Hepatocyte (in vitro differentiated cells): ENCODE measurements around the gene STN1. TPM values are rescaled to one million over a fixed set of nuclear protein-coding genes. Genes with fewer than 3 reads are reported as not detected.

Experiments used
- DNase-seq: peaks from one replicate; pipeline ENCODE4 v3.0.0-alpha.2; 2016; ENCODE audit warnings: low spot score
- H2AFZ ChIP-seq: fragments of 200-600 bp; sonication (generic); 2 replicates; pipeline ENCODE4 v1.6.0; 2016; ENCODE audit warnings: antibody characterized with exemption, mild to moderate bottlenecking
- H3K27ac ChIP-seq: fragments of 200-600 bp; sonication (generic); 2 replicates; pipeline ENCODE4 v1.5.1; 2016; ENCODE audit warnings: mild to moderate bottlenecking
- H3K27me3 ChIP-seq: fragments of 200-600 bp; sonication (generic); 2 replicates; pipeline ENCODE4 v1.6.1; 2016
- H3K36me3 ChIP-seq: fragments of 200-600 bp; sonication (generic); replicated peaks from 2 replicates; pipeline ENCODE4 v1.5.1; 2016; ENCODE audit warnings: low read depth; ENCODE audit not compliant: insufficient read depth
- H3K4me1 ChIP-seq: fragments of 200-600 bp; sonication (generic); 2 replicates; pipeline ENCODE4 v1.5.1; 2016; ENCODE audit warnings: mild to moderate bottlenecking, moderate library complexity; ENCODE audit not compliant: insufficient read depth
- H3K4me2 ChIP-seq: fragments of 200-600 bp; sonication (generic); 2 replicates; pipeline ENCODE4 v1.6.0; 2016
- H3K4me3 ChIP-seq: fragments of 200-600 bp; sonication (generic); 2 replicates; pipeline ENCODE4 v1.5.1; 2016; ENCODE audit warnings: mild to moderate bottlenecking
- H3K79me2 ChIP-seq: fragments of 200-600 bp; sonication (generic); 2 replicates; pipeline ENCODE4 v1.6.0; 2017; ENCODE audit warnings: mild to moderate bottlenecking
- H3K9me2 ChIP-seq: fragments of 200-600 bp; sonication (generic); replicated peaks from 2 replicates; pipeline ENCODE4 v1.6.0; 2017; ENCODE audit warnings: mild to moderate bottlenecking; ENCODE audit not compliant: insufficient read depth
- H3K9me3 ChIP-seq: fragments of 200-600 bp; sonication (generic); 2 replicates; pipeline ENCODE4 v1.5.1; 2016; ENCODE audit warnings: low read depth, mild to moderate bottlenecking
- H4K20me1 ChIP-seq: fragments of 200-600 bp; sonication (generic); 2 replicates; pipeline ENCODE4 v1.6.0; 2016; ENCODE audit warnings: mild to moderate bottlenecking; ENCODE audit not compliant: insufficient read depth, poor library complexity, severe bottlenecking
- EZH2 ChIP-seq: fragments of 200-600 bp; sonication (generic); IDR thresholded peaks from 2 replicates; pipeline ENCODE4 v1.6.1; 2016; ENCODE audit warnings: antibody characterized with exemption, mild to moderate bottlenecking, borderline replicate concordance
- EZH2phosphoT487 ChIP-seq: fragments of 200-600 bp; sonication (generic); IDR thresholded peaks from one replicate; pipeline ENCODE4 v1.6.1; 2018; ENCODE audit warnings: antibody characterized with exemption, mild to moderate bottlenecking, low read depth, moderate library complexity; ENCODE audit not compliant: unreplicated experiment, severe bottlenecking
- WGBS: methylation state at CpG from one replicate; pipeline ENCODE4 v1.1.6; 2016; ENCODE audit warnings: low lambda C conversion rate; ENCODE audit errors: missing lambda C conversion rate; 5-methylcytosine and 5-hydroxymethylcytosine counted together
- polyA plus RNA-seq: library from polyadenylated mRNA; unstranded; fragments of >200 nt; fragmentation: Nextera tagmentation; extraction: Ambion mirVana; gene quantifications from 2 replicates; pipeline ENCODE4 v1.2.1, GENCODE V29; 2016
- total RNA-seq: library from RNA; depleted of rRNA; stranded (reverse); fragments of >200 nt; gene quantifications from 2 replicates; pipeline ENCODE4 v1.2.3, GENCODE V29; 2014
- TF ChIP-seq, protein P1 (sequence below): fragments of 200-600 bp; sonication (generic); IDR thresholded peaks from 2 replicates; pipeline ENCODE4 v1.5.1; 2016; ENCODE audit warnings: antibody characterized with exemption, mild to moderate bottlenecking; ENCODE audit not compliant: poor library complexity

Gene STN1
- total and polyA plus RNA-seq, 2 experiments from 2014 or later: 20.1 to 20.2 TPM

DNA sequence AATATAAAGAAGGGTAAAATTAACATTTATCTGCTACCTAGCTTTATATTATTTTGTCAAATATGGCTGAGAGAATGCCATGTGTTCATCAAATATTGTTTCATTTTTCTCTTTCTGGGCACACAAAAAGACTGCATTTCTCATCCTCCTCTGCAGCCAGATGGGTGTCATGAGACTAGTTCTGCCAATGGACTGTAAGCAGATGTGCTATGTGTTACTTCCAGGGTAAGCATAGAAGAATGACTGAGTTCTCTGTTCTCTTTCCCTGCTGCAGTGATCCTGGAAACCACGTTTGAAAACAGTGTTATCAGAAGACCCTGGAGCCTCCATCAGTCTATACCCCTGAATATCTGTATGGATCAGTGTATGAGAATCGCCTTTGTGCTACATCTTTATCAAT lies 24.9 kb upstream of the STN1 start:
- Histone ChIP-seq H3K9me3 (no peaks in the 10 kb centered on the region), H3K27ac (no peak overlapping the region), H4K20me1 (no peaks in the 10 kb centered on the region), H3K4me2 (no peak overlapping the region), H3K9me2 (peaks cover 4% of the 10 kb centered on the region), H3K4me1 (no peaks in the 10 kb centered on the region), H2AFZ (no peak overlapping the region), H3K4me3 (no peak overlapping the region), H3K79me2 (no peaks in the 10 kb centered on the region), H3K36me3 (no peaks in the 10 kb centered on the region), H3K27me3 (no peaks in the 10 kb centered on the region)
- TF ChIP-seq, protein P1, sequence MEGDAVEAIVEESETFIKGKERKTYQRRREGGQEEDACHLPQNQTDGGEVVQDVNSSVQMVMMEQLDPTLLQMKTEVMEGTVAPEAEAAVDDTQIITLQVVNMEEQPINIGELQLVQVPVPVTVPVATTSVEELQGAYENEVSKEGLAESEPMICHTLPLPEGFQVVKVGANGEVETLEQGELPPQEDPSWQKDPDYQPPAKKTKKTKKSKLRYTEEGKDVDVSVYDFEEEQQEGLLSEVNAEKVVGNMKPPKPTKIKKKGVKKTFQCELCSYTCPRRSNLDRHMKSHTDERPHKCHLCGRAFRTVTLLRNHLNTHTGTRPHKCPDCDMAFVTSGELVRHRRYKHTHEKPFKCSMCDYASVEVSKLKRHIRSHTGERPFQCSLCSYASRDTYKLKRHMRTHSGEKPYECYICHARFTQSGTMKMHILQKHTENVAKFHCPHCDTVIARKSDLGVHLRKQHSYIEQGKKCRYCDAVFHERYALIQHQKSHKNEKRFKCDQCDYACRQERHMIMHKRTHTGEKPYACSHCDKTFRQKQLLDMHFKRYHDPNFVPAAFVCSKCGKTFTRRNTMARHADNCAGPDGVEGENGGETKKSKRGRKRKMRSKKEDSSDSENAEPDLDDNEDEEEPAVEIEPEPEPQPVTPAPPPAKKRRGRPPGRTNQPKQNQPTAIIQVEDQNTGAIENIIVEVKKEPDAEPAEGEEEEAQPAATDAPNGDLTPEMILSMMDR: no peak
- TF ChIP-seq EZH2phosphoT487: no peak
- TF ChIP-seq EZH2: no peak
- 60% methylated on average over 2 of the region's 2 CpGs for WGBS
- no peak for DNase-seq

- Histone ChIP-seq H3K27ac (no peak overlapping the region), H3K79me2 (no peaks in the 10 kb centered on the region), H3K9me3 (no peaks in the 10 kb centered on the region), H3K4me3 (no peak overlapping the region), H3K4me1 (no peaks in the 10 kb centered on the region), H3K9me2 (peaks cover 4% of the 10 kb centered on the region), H4K20me1 (no peaks in the 10 kb centered on the region), H3K4me2 (no peak overlapping the region), H2AFZ (no peak overlapping the region), H3K36me3 (no peaks in the 10 kb centered on the region), H3K27me3 (no peaks in the 10 kb centered on the region)
- TF ChIP-seq EZH2 (no peak), EZH2phosphoT487 (no peak)
- TF ChIP-seq, protein P1: no peak
- WGBS: 86% methylated on average over 2 of the region's 2 CpGs
- no peak for DNase-seq
These were observed 23.8 kb upstream of the STN1 start for GRCh38 chr10:103941801-103942200.

DNA sequence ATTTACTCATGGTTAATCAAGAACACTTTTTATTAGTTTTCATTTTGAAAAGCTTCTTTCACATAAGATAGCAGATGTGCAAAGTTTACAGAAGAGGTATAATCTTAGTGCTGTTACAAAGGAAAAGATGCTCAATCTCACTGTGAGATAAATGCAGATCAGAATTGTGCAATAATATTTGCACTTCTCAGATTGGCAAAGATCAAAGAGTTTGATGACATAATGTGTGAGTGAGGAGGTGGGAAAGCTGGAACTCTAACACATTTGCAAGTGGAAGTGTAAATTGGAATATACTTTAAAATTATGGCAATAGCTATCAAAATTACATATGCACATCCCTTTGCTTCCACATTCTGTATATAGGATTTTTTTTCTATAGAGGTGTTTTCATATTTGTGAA lies 21.5 kb upstream of the STN1 start:
- peaks cover 4% of the 10 kb centered on the region for H3K9me2 ChIP-seq
- H3K27me3 ChIP-seq: no peaks in the 10 kb centered on the region
- H3K9me3 ChIP-seq: no peaks in the 10 kb centered on the region
- H3K4me1 ChIP-seq: no peaks in the 10 kb centered on the region
- H3K27ac ChIP-seq: no peak overlapping the region
- H2AFZ ChIP-seq: no peak overlapping the region
- TF ChIP-seq EZH2phosphoT487: no peak
- TF ChIP-seq EZH2: no peak
- TF ChIP-seq, protein P1: no peak
- H3K36me3 ChIP-seq: no peaks in the 10 kb centered on the region
- H3K4me3 ChIP-seq: no peak overlapping the region
- no peak overlapping the region for H3K4me2 ChIP-seq
- no peaks in the 10 kb centered on the region for H3K79me2 ChIP-seq
- H4K20me1 ChIP-seq: no peaks in the 10 kb centered on the region
- DNase-seq: no peak

DNA sequence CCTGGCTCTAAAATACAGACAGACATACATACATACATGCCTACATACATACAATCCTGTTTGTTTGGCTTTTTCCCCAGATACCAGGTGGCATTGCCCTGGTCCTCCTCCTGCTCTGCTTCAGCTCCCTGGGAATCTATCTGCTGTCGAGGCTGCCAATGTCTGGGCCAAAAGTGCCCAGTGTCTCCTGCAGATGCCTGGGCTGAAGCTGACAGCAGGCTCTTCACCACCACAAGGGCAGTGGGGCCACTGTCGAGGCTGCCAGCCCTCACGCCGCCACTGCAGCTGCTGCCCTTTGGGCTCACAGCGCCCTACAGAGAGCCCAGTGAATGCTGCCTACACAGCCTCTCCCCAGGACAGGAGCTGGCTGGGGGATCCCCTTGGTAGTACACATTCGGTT lies 18.0 kb upstream of the STN1 start:
- no peaks in the 10 kb centered on the region for H3K27me3 ChIP-seq
- H3K4me2 ChIP-seq: no peak overlapping the region
- 95% methylated on average over 6 of the region's 6 CpGs for WGBS
- TF ChIP-seq EZH2 (no peak), EZH2phosphoT487 (no peak)
- TF ChIP-seq, protein P1: no peak
- no peak for DNase-seq
- no peaks in the 10 kb centered on the region for H3K36me3 ChIP-seq
- peaks cover 4% of the 10 kb centered on the region for H3K9me2 ChIP-seq
- H3K4me1 ChIP-seq: no peaks in the 10 kb centered on the region
- H3K4me3 ChIP-seq: no peak overlapping the region
- no peaks in the 10 kb centered on the region for H4K20me1 ChIP-seq
- no peaks in the 10 kb centered on the region for H3K79me2 ChIP-seq
- no peak overlapping the region for H3K27ac ChIP-seq
- H2AFZ ChIP-seq: no peak overlapping the region
- no peaks in the 10 kb centered on the region for H3K9me3 ChIP-seq
